OCI-LY1 (cell line): Measurements from ENCODE around the gene PRSS56.

Source experiments
- EZH2 ChIP-seq: fragments of 200-600 bp; sonication (generic), shearing (Covaris generic); IDR thresholded peaks from 2 replicates; pipeline ENCODE4 v1.8.0; 2017; ENCODE audit warnings: borderline replicate concordance, mixed run types, mild to moderate bottlenecking, antibody characterized with exemption, low read length, moderate library complexity, mixed read lengths
- TF ChIP-seq, protein P1 (sequence below): fragments of 200-600 bp; sonication (generic), shearing (Covaris generic); IDR thresholded peaks from 2 replicates; pipeline ENCODE4 v1.5.1; 2017; ENCODE audit warnings: mild to moderate bottlenecking, antibody characterized with exemption, low read length, moderate library complexity, mixed read lengths

GRCh38 chr2:232485757-232486557, 34.2 kb upstream of the PRSS56 start:
- TF ChIP-seq, protein P1, sequence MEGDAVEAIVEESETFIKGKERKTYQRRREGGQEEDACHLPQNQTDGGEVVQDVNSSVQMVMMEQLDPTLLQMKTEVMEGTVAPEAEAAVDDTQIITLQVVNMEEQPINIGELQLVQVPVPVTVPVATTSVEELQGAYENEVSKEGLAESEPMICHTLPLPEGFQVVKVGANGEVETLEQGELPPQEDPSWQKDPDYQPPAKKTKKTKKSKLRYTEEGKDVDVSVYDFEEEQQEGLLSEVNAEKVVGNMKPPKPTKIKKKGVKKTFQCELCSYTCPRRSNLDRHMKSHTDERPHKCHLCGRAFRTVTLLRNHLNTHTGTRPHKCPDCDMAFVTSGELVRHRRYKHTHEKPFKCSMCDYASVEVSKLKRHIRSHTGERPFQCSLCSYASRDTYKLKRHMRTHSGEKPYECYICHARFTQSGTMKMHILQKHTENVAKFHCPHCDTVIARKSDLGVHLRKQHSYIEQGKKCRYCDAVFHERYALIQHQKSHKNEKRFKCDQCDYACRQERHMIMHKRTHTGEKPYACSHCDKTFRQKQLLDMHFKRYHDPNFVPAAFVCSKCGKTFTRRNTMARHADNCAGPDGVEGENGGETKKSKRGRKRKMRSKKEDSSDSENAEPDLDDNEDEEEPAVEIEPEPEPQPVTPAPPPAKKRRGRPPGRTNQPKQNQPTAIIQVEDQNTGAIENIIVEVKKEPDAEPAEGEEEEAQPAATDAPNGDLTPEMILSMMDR, result no peak
- no peak for TF ChIP-seq EZH2
